Gastrocnemius medialis (tissue), 4 donors: ENCODE data around the gene OTULIN.

Experiments
- CTCF ChIP-seq, 5 experiments: fragments of 450-650 bp in 3 of 5; fragments of 200-600 bp in 2 of 5; sonication (generic) in 2 of 5; IDR thresholded peaks in 4 of 5; conservative IDR thresholded peaks in 1 of 5; 1 replicate in 4 of 5; 2 replicates in 1 of 5; pipeline ENCODE4 v1.5.1; 2016 to 2019; ENCODE audit warnings: antibody characterized with exemption in 5 of 5, mild to moderate bottlenecking in 3 of 5, moderate library complexity in 3 of 5
- POLR2A ChIP-seq, 2 donors: fragments of 450-650 bp; IDR thresholded peaks; one replicate each; pipeline ENCODE4 v1.6.1; 2017; ENCODE audit warnings: antibody characterized with exemption in 2 of 2, mild to moderate bottlenecking in 2 of 2, moderate library complexity in 2 of 2

- no peak for TF ChIP-seq POLR2A (IDR thresholded peaks at IDR 0.05)
- no peak for TF ChIP-seq CTCF (IDR thresholded peaks at IDR 0.05 in 4 of 5, conservative IDR thresholded peaks at IDR 0.05 in 1 of 5)
Measured at GRCh38 chr5:14630671-14631070, 33.8 kb upstream of the OTULIN start.
